ENCODE measurements around the gene RIMS3.

GRCh38 chr1:40620586-40621210 lies 44.8 kb downstream of the RIMS3 start:
- no peak for TF ChIP-seq CTCF (IDR thresholded peaks at IDR 0.05)
- no peak for TF ChIP-seq POLR2A (IDR thresholded peaks at IDR 0.05)
- no peak for TF ChIP-seq POLR2AphosphoS5 (IDR thresholded peaks at IDR 0.05)
